ENCODE results near the gene SRRM5. TPM values are rescaled to one million over a fixed set of nuclear protein-coding genes. Genes with fewer than 3 reads are reported as not detected.
"Not testable (repeated sequence)": the region's sequence is repeated elsewhere in the genome, so short reads cannot be mapped to it uniquely, and the experiment has no call there.

Gene SRRM5
- total RNA-seq, 4 donors from 2014 or later = 0.38 TPM; not detected in 3

GRCh38 chr19:43634506-43634871 is 22.6 kb downstream of the SRRM5 start:
- peaks cover 3 to 48% (median 15%) of the 10 kb centered on the region in 3 donors for H3K4me1 ChIP-seq
- H3K27ac ChIP-seq = peak overlapping the region in 2 of 4 donors; percentile 7 to 11
- peaks cover 0 to 10% (median 0%) of the 10 kb centered on the region in 4 donors for H3K27me3 ChIP-seq
- intact Hi-C loops (cut with DNase I) = no loop called here
- no peaks in the 10 kb centered on the region for H3K9me3 ChIP-seq
- TF ChIP-seq CTCF (IDR thresholded peaks at IDR 0.05) (no peak), POLR2A (IDR thresholded peaks at IDR 0.05) (no peak)
- DNase-seq = no peak
- H3K4me3 ChIP-seq = peak overlapping the region in 1 of 4 donors; percentile 40
- 0 to 20% methylated on average over 4 of the region's 5 CpGs for WGBS, 2 donors
- H3K36me3 ChIP-seq = no peaks in the 10 kb centered on the region

DNA sequence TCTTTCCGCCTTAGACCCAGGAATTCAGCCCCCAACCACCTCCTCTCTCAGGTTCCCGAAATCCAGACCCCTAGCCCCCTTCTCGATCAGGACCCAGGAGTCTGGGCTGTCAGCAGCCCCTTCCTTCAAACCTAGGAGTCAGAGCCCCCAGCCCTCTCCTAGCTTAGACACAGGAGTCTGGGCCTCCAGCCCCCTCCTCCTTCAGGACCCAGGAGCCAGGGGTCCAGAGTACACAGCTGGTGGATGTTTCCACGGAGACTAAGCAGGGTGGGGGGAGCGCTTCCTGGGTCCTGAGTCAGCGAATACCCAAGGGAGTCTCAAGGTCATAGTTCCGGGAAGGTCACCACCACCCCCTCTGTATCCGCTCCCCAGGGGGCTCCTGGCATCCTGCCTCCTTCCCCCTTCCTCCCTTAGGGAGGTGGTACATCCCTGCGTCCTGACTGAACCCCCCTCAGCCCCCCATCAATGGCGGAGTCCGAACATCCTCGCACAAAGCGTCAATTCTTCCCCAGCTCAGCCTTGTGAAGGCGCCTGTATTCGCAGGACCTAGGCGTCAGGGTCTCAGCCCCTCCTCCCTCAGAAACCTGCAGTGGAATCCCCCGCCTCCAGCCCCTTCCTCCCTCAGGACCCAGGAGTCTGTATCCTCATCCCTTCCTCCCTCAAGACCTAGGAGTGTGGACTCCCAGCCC is 23.1 kb downstream of the SRRM5 start:
- no peaks in the 10 kb centered on the region for H3K36me3 ChIP-seq
- peak overlapping the region in 1 of 4 donors; percentile 40 for H3K4me3 ChIP-seq
- intact Hi-C loops (cut with DNase I) = no loop called here
- H3K4me1 ChIP-seq = peaks cover 5 to 50% (median 15%) of the 10 kb centered on the region in 3 donors
- 26 to 44% methylated on average over 6 to 17 of the region's 17 CpGs for WGBS, 2 donors
- TF ChIP-seq POLR2A (IDR thresholded peaks at IDR 0.05) = no peak
- no peak for TF ChIP-seq CTCF (IDR thresholded peaks at IDR 0.05)
- no peak for DNase-seq
- peaks cover 0 to 11% (median 0%) of the 10 kb centered on the region in 4 donors for H3K27me3 ChIP-seq
- no peaks in the 10 kb centered on the region for H3K9me3 ChIP-seq
- H3K27ac ChIP-seq = peak overlapping the region in 2 of 4 donors; percentile 7 to 11

GRCh38 chr19:43635561-43635940 is 23.7 kb downstream of the SRRM5 start:
- H3K4me3 ChIP-seq; H3K36me3 ChIP-seq; intact Hi-C loops (cut with DNase I); DNase-seq; H3K9me3 ChIP-seq: not testable (repeated sequence)
- H3K4me1 ChIP-seq = peaks cover 11 to 55% (median 20%) of the 10 kb centered on the region in 3 donors
- WGBS, 2 donors = 0 to 77% methylated on average over 1 to 2 of the region's 2 CpGs
- peaks cover 0 to 17% (median 0%) of the 10 kb centered on the region in 4 donors for H3K27me3 ChIP-seq
- H3K27ac ChIP-seq = peak overlapping the region in 1 of 4 donors; percentile 9

- H3K4me1 ChIP-seq = peaks cover 13 to 58% (median 20%) of the 10 kb centered on the region in 3 donors
- H3K4me3 ChIP-seq = no peak overlapping the region
- H3K27ac ChIP-seq = peak overlapping the region in 1 of 4 donors; percentile 9
- H3K9me3 ChIP-seq = no peaks in the 10 kb centered on the region
- TF ChIP-seq CTCF (IDR thresholded peaks at IDR 0.05) (no peak), POLR2A (IDR thresholded peaks at IDR 0.05) (no peak)
- WGBS, 2 donors = 57 to 60% methylated on average over 1 to 6 of the region's 14 CpGs
- no peak for DNase-seq
- peaks cover 0 to 20% (median 0%) of the 10 kb centered on the region in 4 donors for H3K27me3 ChIP-seq
- intact Hi-C loops (cut with DNase I) = no loop called here
- H3K36me3 ChIP-seq = no peaks in the 10 kb centered on the region
Observed at GRCh38 chr19:43636121-43636683, 24.3 kb downstream of the SRRM5 start.

- no peak for DNase-seq
- Histone ChIP-seq H3K27me3 (peaks cover 0 to 20% (median 0%) of the 10 kb centered on the region in 4 donors), H3K9me3 (no peaks in the 10 kb centered on the region), H3K36me3 (no peaks in the 10 kb centered on the region), H3K4me3 (peak overlapping the region in 3 of 4 donors; percentile 63 to 80 (median 75)), H3K27ac (no peak overlapping the region), H3K4me1 (peaks cover 13 to 58% (median 20%) of the 10 kb centered on the region in 3 donors)
- intact Hi-C loops (cut with DNase I) = no loop called here
- no peak for TF ChIP-seq CTCF (IDR thresholded peaks at IDR 0.05)
- TF ChIP-seq POLR2A (IDR thresholded peaks at IDR 0.05) = no peak
- 72 to 75% methylated on average over 12 to 13 of the region's 13 CpGs for WGBS, 2 donors
Observed at GRCh38 chr19:43638214-43638994, 26.5 kb downstream of the SRRM5 start.

Data from esophagus squamous epithelium (tissue), 5 donors.